GM18508 (cell line): Measurements from ENCODE around the gene OR5F1.

Experiments used
- ATAC-seq: cut with Tn5 transposase; IDR thresholded peaks from one replicate; pipeline ENCODE4 v1.9.1; 2021; ENCODE audit warnings: moderate number of reproducible peaks; ENCODE audit not compliant: insufficient read depth, unreplicated experiment

The OR5F1 gene

DNA sequence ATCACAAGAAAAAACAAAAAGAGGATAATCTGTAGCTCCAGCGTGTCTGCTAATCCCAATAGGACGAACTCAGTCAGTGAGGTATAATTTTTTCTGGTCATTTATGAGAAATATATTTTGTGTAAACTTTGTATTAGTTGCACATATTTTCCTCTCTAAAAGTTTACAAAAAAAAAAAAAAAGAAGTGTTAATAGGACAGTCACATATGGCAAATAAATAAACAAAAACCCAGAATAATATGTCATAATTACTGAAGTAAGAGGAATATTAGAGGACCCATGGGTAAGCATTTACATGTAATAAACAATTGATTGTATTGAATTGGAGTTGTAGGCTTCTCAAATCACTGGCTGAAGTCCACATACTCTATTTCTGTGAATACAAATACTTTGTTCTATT lies at the start of gene OR5F1:
OR5F1 (minus strand) TSS at position 101 of the 400 bp plus-strand sequence; CDS start at position 101, 0 bp downstream.
- ATAC-seq: no peak

DNA sequence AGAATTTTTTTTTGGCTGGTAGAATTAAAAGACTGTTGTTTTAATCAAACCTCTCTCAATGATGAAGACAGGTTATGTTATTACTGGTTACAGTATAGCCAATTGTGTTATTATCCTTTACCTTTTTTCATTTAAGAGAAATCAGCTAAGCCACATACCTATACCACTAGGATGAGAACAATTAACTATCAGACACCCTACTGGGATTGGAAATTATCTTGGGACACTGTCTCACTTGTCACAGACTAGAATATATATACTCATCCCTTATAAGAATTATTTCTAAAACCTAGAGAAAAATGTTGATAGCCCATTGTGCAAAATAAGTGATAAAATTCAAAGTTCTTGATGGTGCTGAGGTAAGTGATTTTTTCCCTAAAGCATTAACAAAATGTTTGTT lies 32.9 kb upstream of the OR5F1 start, which contains the start of gene OR5AS1:
OR5AS1 (plus strand) TSS at position 301 of the 400 bp plus-strand sequence. CDS start 2,765 bp downstream, outside the sequence.
- ATAC-seq: no peak

DNA sequence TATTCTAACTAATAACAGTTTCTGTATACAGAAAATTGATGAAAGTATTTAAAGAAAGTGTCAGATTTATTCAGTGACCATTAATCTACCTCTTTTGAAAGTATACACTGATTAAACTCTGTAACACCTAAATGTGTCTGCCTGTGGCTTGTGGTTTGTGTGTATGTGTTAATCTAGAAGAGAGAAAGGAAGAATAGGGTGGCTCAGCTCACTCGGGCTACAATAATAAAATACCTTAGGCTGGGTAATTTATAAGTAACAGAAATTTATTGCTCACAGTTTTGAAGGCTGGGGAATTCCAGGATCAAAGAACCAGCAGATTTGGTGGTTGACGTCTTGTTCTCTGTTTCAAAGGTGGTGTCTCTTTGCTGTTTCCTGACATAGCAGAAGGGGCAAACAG lies 19.4 kb upstream of the OR5F1 start:
- ATAC-seq: no peak

DNA sequence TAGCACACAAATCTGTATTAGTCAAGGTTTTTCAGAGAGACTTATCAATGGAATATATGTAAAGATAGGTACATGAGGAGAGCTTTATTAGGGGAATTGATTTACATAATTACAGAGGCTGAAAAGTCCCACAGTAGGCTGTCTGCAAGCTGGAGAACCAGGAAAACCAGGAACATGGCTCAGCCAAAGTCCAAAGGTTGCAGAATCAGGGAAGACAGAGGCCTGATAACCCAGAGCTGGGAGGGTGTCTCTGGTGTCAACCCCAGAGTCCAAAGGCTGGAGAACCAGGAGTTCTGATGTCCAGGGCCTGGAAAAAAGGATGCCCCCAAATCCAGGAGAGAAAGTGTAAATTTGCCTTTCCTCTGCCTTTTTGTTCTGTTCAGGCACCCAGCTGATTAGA lies 16.3 kb upstream of the OR5F1 start:
- no peak for ATAC-seq

DNA sequence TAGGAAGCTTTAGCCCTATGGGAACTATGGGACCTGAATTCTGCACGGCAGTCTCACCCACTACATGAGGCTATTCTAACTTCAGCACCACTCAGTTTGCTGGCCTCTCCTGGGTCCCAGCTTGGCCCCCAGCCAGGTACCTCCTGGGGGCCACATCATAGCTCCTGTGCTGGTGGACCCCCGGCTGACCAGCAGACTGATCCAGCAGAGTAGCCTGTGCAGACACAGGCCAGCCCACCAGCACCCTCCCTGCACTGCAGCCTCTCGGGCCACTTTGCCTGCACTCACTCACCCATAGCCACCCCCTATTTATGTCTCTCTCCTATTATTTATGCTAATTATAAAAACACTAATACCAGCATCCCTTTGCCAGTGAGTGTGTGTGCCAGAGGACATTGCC lies 23.5 kb downstream of the OR5F1 start:
- no peak for ATAC-seq

DNA sequence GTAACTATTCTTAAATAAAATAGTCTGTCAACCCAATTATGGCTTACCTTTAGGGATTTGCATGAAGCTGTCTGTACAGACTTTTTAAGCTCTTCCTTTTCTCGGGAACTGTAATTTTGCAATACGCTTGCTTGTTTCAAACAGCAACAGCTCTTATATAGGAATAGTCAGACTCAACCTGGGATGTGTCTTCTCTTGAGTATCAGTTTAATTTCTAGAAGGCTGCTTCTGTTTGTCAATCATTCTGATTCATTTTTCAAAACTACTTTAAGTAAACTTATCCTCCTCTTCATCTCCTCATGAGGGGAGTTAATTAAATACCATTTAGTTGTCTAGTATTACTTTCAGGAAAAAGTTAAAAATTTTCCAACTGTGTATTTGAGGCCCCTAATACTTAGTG lies 24.6 kb downstream of the OR5F1 start, which contains the start of gene OR10AG1:
OR10AG1 (minus strand) TSS at position 101 of the 400 bp plus-strand sequence; CDS start at position 63, 38 bp downstream.
- no peak for ATAC-seq

DNA sequence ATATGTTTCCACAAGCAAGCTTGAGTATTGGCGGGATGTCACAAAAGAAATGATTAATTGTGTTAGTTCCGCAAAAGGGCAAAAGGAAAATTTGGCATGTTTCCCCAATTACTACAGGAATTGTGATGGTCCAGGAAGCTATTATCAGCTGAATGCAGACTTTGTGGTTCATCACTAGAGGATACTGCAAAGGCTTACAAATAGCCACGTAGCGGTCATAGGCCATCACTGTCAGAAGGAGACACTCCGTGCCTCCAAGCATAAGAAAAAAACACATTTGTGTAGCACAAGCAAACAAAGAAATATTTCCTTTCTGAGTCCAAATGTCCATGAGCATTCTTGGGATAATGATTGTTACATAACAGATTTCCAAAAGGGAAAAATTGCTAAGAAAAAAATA lies 26.5 kb downstream of the OR5F1 start:
- ATAC-seq: no peak

DNA sequence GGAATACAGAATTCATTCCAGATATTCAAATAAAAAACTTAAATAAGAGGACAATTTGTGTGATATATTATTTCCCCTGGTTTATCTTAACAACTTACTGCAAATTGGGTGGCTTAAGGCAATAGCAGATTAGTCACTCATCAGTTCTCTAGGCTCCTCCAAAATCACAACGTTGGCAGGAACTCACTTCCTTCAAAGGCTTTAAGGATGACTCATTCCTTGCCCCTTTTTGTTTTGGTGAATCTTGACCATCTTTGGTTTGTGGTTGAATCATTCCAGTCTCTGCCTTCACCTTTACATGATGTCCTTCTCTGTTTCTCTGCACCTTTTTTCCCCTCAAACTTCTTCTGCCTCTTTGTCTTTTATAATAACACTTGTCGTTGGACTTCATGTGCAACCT lies 28.0 kb downstream of the OR5F1 start:
- ATAC-seq: no peak

DNA sequence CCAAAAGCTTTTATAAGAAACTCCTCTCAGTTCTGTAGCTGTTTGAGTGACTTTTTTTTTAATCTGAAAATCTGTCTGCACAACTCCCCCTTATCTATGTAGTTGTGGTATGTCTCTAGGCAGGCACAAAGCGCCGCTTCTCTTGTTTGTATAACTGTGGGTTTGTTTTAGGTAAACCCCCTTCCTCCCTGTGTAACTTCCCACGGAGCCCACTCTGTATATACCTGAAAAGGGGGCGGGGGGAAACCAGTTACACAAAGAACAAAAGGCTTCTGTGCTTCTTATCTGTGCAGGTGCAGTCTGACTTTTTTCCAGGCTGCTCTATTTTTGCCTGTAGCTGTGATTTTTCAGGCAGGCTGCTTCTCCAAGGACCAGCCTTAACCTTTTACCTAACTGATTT lies 37.9 kb downstream of the OR5F1 start:
- ATAC-seq: no peak

DNA sequence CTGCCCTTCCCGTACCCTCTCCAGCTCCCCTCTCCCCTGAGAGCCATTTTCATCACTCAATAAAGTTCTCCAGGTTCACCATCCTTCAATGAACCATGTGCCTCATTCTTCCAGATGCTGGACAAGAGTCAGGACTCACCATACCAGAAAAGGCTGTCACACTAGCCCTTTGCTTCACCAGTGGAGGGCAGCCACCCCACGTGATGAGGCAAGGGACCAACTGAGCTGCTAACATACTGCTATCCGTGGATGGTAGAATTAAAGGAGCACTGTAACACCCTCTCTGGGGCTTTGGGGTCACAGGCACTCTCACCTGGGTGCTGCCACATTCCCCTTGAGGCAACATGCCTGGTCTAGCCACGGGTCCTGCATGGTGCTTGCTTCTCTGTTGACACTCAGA lies 45.1 kb downstream of the OR5F1 start:
- no peak for ATAC-seq
